CD14-positive monocyte (primary cell): ENCODE measurements around the gene SRPK2. TPM values are rescaled to one million over a fixed set of nuclear protein-coding genes. Genes with fewer than 3 reads are reported as not detected.

Experiments used
- DNase-seq, 3 donors: peaks; one replicate each; pipeline ENCODE4 v3.0.0-alpha.2; 2011 to 2022
- H2AFZ ChIP-seq: 2 replicates; pipeline ENCODE4 v1.6.0; 2012; ENCODE audit warnings: mild to moderate bottlenecking, low read depth, low read length, inconsistent platforms; ENCODE audit not compliant: insufficient read depth, poor library complexity, severe bottlenecking
- H3K27ac ChIP-seq, 2 donors: 1 replicate in 1 of 2; 2 replicates in 1 of 2; pipeline ENCODE4 v1.5.1; 2012 to 2013; ENCODE audit warnings: low read length in 2 of 2, control low read depth in 1 of 2, inconsistent platforms in 1 of 2, low read depth in 1 of 2, mild to moderate bottlenecking in 1 of 2
- H3K27me3 ChIP-seq, 2 donors: one replicate each; pipeline versions ENCODE4 v1.6.0 to v1.6.1; 2011 to 2013; ENCODE audit warnings: low read length in 2 of 2; ENCODE audit not compliant: control insufficient read depth in 2 of 2, insufficient read depth in 2 of 2
- H3K36me3 ChIP-seq, 2 donors: replicated peaks in 1 of 2; 1 replicate in 1 of 2; 2 replicates in 1 of 2; pipeline versions ENCODE4 v1.5.1 to v1.6.1; 2012 to 2013; ENCODE audit warnings: low read length in 2 of 2, control low read depth in 1 of 2, inconsistent platforms in 1 of 2, mild to moderate bottlenecking in 1 of 2; ENCODE audit not compliant: insufficient read depth in 2 of 2, control insufficient read depth in 1 of 2
- H3K4me1 ChIP-seq, 2 donors: 1 replicate in 1 of 2; 2 replicates in 1 of 2; pipeline versions ENCODE4 v1.5.1 to v1.6.1; 2012 to 2013; ENCODE audit warnings: low read length in 2 of 2, control low read depth in 1 of 2, inconsistent platforms in 1 of 2, mild to moderate bottlenecking in 1 of 2, moderate library complexity in 1 of 2; ENCODE audit not compliant: insufficient read depth in 2 of 2, control insufficient read depth in 1 of 2
- H3K4me2 ChIP-seq: replicated peaks from 2 replicates; pipeline ENCODE3; 2012; ENCODE audit warnings: low read length, moderate library complexity, mild to moderate bottlenecking; ENCODE audit not compliant: poor library complexity, severe bottlenecking; ENCODE audit errors: extremely low read depth
- H3K4me3 ChIP-seq, 3 experiments: fragments of 200-600 bp in 1 of 3; sonication (generic) in 1 of 3; replicated peaks in 1 of 3; 1 replicate in 2 of 3; 2 replicates in 1 of 3; pipeline ENCODE4 v1.5.1; 2011 to 2013; ENCODE audit warnings: low read length in 3 of 3, mild to moderate bottlenecking in 3 of 3, control low read depth in 2 of 3, low read depth in 2 of 3, inconsistent platforms in 1 of 3, moderate library complexity in 1 of 3
- H3K79me2 ChIP-seq: 2 replicates; pipeline ENCODE4 v1.6.0; 2012; ENCODE audit warnings: mild to moderate bottlenecking, control low read depth, inconsistent platforms, low read length, moderate library complexity; ENCODE audit not compliant: insufficient read depth
- H3K9ac ChIP-seq: 2 replicates; pipeline ENCODE4 v1.6.0; 2017; ENCODE audit warnings: low read length, mild to moderate bottlenecking; ENCODE audit not compliant: insufficient read depth, poor library complexity, severe bottlenecking
- H3K9me3 ChIP-seq, 2 donors: replicated peaks in 1 of 2; 1 replicate in 1 of 2; 2 replicates in 1 of 2; pipeline versions ENCODE4 v1.5.1 to v1.6.1; 2012 to 2013; ENCODE audit warnings: low read length in 2 of 2, control low read depth in 1 of 2; ENCODE audit not compliant: control insufficient read depth in 1 of 2, insufficient read depth in 1 of 2
- H4K20me1 ChIP-seq: 2 replicates; pipeline ENCODE4 v1.6.0; 2012; ENCODE audit warnings: mild to moderate bottlenecking, low read length, control low read depth, moderate library complexity; ENCODE audit not compliant: insufficient read depth
- H3K27ac Mint-ChIP-seq, 7 donors: one replicate each; pipeline ENCODE4 v1.8.0; 2020; ENCODE audit warnings: mild to moderate bottlenecking in 7 of 7, mixed read lengths in 7 of 7, moderate library complexity in 6 of 7, inconsistent platforms in 2 of 7
- H3K27me3 Mint-ChIP-seq, 3 donors: one replicate each; pipeline ENCODE4 v1.8.0; 2021 to 2022; ENCODE audit warnings: low read depth in 3 of 3, mild to moderate bottlenecking in 3 of 3, mixed read lengths in 3 of 3, moderate library complexity in 3 of 3, inconsistent platforms in 1 of 3
- H3K36me3 Mint-ChIP-seq, 2 donors: one replicate each; pipeline ENCODE4 v1.8.0; 2020; ENCODE audit warnings: mixed read lengths in 2 of 2, inconsistent platforms in 1 of 2, mild to moderate bottlenecking in 1 of 2
- H3K4me1 Mint-ChIP-seq: one replicate; pipeline ENCODE4 v1.8.0; 2020; ENCODE audit warnings: mild to moderate bottlenecking, mixed read lengths
- H3K4me3 Mint-ChIP-seq, 2 donors: one replicate each; pipeline ENCODE4 v1.8.0; 2020; ENCODE audit warnings: mild to moderate bottlenecking in 2 of 2, mixed read lengths in 2 of 2, moderate library complexity in 1 of 2
- H3K9me3 Mint-ChIP-seq, 7 donors: one replicate each; pipeline ENCODE4 v1.8.0; 2020 to 2022; ENCODE audit warnings: mixed read lengths in 7 of 7, mild to moderate bottlenecking in 6 of 7, moderate library complexity in 6 of 7, inconsistent platforms in 2 of 7
- WGBS: methylation state at CpG from one replicate; pipeline ENCODE4 v1.1.5; 2013; ENCODE audit warnings: missing lambda C conversion rate; ENCODE audit not compliant: insufficient coverage; 5-methylcytosine and 5-hydroxymethylcytosine counted together
- intact Hi-C, 2 donors: fragments of 100-400 bp; cut with micrococcal nuclease; formaldehyde crosslinking; loops; one replicate each; pipeline versions ENCODE4 v1.15.0 to v1.15.1; 2023
- polyA plus RNA-seq, 3 donors: library from polyadenylated mRNA; depleted of rRNA in 1 of 3; unstranded in 2 of 3; stranded (reverse) in 1 of 3; fragments of 300-500 nt in 2 of 3; fragments of >200 nt in 1 of 3; fragmentation: Illumina TruSeq in 2 of 3; gene quantifications; 1 replicate in 2 of 3; 2 replicates in 1 of 3; pipeline ENCODE4 v1.2.3, GENCODE V29; 2012 to 2021
- TF ChIP-seq, protein P1 (sequence below): fragments of 200-600 bp; IDR thresholded peaks from one replicate; pipeline ENCODE4 v1.8.0; 2022; ENCODE audit warnings: antibody characterized with exemption, mild to moderate bottlenecking

SRPK2 gene
- polyA plus RNA-seq, 3 donors: 12.6 to 37.7 (median 30.0) TPM

GRCh38 chr7:105177026-105177425 is 211.7 kb downstream of the SRPK2 start:
- H3K9ac ChIP-seq: no peak overlapping the region
- no peak overlapping the region for H3K4me3 Mint-ChIP-seq
- WGBS: no CpG with 5 or more reads among the region's 3 CpGs
- no peak overlapping the region for H3K27ac ChIP-seq
- H3K4me1 ChIP-seq: no peaks in the 10 kb centered on the region
- H3K27me3 ChIP-seq: no peaks in the 10 kb centered on the region
- H3K9me3 Mint-ChIP-seq: peaks cover 0 to 2% (median 0%) of the 10 kb centered on the region in 7 donors
- H3K27ac Mint-ChIP-seq: no peak overlapping the region
- TF ChIP-seq, protein P1, sequence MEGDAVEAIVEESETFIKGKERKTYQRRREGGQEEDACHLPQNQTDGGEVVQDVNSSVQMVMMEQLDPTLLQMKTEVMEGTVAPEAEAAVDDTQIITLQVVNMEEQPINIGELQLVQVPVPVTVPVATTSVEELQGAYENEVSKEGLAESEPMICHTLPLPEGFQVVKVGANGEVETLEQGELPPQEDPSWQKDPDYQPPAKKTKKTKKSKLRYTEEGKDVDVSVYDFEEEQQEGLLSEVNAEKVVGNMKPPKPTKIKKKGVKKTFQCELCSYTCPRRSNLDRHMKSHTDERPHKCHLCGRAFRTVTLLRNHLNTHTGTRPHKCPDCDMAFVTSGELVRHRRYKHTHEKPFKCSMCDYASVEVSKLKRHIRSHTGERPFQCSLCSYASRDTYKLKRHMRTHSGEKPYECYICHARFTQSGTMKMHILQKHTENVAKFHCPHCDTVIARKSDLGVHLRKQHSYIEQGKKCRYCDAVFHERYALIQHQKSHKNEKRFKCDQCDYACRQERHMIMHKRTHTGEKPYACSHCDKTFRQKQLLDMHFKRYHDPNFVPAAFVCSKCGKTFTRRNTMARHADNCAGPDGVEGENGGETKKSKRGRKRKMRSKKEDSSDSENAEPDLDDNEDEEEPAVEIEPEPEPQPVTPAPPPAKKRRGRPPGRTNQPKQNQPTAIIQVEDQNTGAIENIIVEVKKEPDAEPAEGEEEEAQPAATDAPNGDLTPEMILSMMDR: no peak
- H3K79me2 ChIP-seq: peaks cover 27% of the 10 kb centered on the region
- H4K20me1 ChIP-seq: peaks cover 81% of the 10 kb centered on the region
- H3K9me3 ChIP-seq: no peaks in the 10 kb centered on the region
- no peaks in the 10 kb centered on the region for H3K36me3 ChIP-seq
- H3K4me2 ChIP-seq: no peak overlapping the region
- DNase-seq: no peak
- no peak overlapping the region for H3K4me3 ChIP-seq
- intact Hi-C loops: no loop called here
- no peaks in the 10 kb centered on the region for H3K4me1 Mint-ChIP-seq
- H3K27me3 Mint-ChIP-seq: no peaks in the 10 kb centered on the region
- no peak overlapping the region for H2AFZ ChIP-seq
- peaks cover 0 to 2% of the 10 kb centered on the region in 2 donors for H3K36me3 Mint-ChIP-seq

DNA sequence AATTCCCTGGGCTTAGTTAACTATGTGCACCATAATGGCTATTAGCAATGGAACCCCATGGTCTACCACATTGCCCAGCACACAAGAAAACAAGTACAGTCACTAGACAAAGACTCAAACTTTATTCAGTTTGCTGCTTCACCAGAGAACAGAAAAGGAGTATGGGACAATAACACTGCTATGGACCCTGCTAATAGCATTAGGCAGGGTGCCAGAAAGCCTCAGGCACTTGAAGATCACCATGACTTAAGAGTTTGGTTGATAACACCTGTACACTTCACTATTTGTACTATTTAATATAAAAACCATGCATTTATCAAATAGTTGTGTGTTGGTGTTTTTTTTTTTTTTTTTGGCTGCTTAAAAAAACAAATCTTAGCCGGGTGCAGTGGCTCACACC is 215.1 kb downstream of the SRPK2 start:
- no peak for DNase-seq
- peaks cover 16% of the 10 kb centered on the region for H3K79me2 ChIP-seq
- Mint-ChIP-seq H3K4me1 (no peaks in the 10 kb centered on the region), H3K27ac (no peak overlapping the region), H3K36me3 (peaks cover 4 to 6% of the 10 kb centered on the region in 2 donors), H3K9me3 (no peaks in the 10 kb centered on the region), H3K4me3 (no peak overlapping the region), H3K27me3 (peaks cover 0 to 2% (median 0%) of the 10 kb centered on the region in 3 donors)
- WGBS: no CpG with 5 or more reads among the region's 1 CpG
- no peaks in the 10 kb centered on the region for H3K4me1 ChIP-seq
- H3K4me3 ChIP-seq: no peak overlapping the region
- H3K9me3 ChIP-seq: no peaks in the 10 kb centered on the region
- no peak overlapping the region for H3K4me2 ChIP-seq
- peaks cover 0 to 9% of the 10 kb centered on the region in 2 donors for H3K36me3 ChIP-seq
- no peak overlapping the region for H2AFZ ChIP-seq
- no peak overlapping the region for H3K9ac ChIP-seq
- intact Hi-C loops: no loop called here
- no peak overlapping the region for H3K27ac ChIP-seq
- H4K20me1 ChIP-seq: peaks cover 66% of the 10 kb centered on the region
- H3K27me3 ChIP-seq: no peaks in the 10 kb centered on the region
- TF ChIP-seq, protein P1: no peak
